H1 (cell line): Measurements from ENCODE around the gene NXN. TPM values are rescaled to one million over a fixed set of nuclear protein-coding genes. Genes with fewer than 3 reads are reported as not detected.
A peak's percentile ranks its signal among the peaks of the same experiment; 100 is the strongest.

ENCODE experiments used
- CTCF ChIA-PET: fragments of 300-600 bp; sonication (Branson Sonifier 250); formaldehyde crosslinking; loops from one replicate; lab custom pipeline; 2021; ENCODE audit not compliant: partially characterized antibody; lab: Charles Lee
- POLR2A ChIA-PET: fragments of 300-600 bp; sonication (Branson Sonifier 250); formaldehyde crosslinking; loops from one replicate; lab custom pipeline; 2021; ENCODE audit warnings: inconsistent platforms; ENCODE audit not compliant: partially characterized antibody; lab: Charles Lee
- DNase-seq, 2 experiments: peaks; one replicate each; pipeline versions ENCODE4 v3.0.0 to v3.0.0-alpha.2; 2010 to 2022; ENCODE audit warnings: low spot score in 2 of 2, low read depth in 1 of 2, mixed read lengths in 1 of 2
- FAIRE-seq: peaks from 2 replicates; lab custom pipeline; 2011; peaks lifted over from hg19 to GRCh38; lab: Jason Lieb, UNC
- H2AFZ ChIP-seq: 2 replicates; pipeline ENCODE4 v1.8.1; 2012; ENCODE audit warnings: low read length, inconsistent platforms
- H2AK5ac ChIP-seq: 2 replicates; pipeline ENCODE4 v1.6.1; 2013; ENCODE audit warnings: low read depth, low read length
- H2BK120ac ChIP-seq: replicated peaks from 2 replicates; pipeline ENCODE3; 2013; ENCODE audit warnings: low read depth, low read length, inconsistent platforms
- H2BK12ac ChIP-seq: 2 replicates; pipeline ENCODE4 v1.6.1; 2013; ENCODE audit warnings: low read depth, low read length
- H2BK15ac ChIP-seq: 2 replicates; pipeline ENCODE4 v1.6.1; 2013; ENCODE audit warnings: low read length
- H2BK20ac ChIP-seq: 2 replicates; pipeline ENCODE4 v1.6.1; 2013; ENCODE audit warnings: low read length
- H2BK5ac ChIP-seq: 2 replicates; pipeline ENCODE4 v1.6.1; 2013; ENCODE audit warnings: low read depth, low read length
- H3K14ac ChIP-seq: 2 replicates; pipeline ENCODE4 v1.6.1; 2013; ENCODE audit warnings: inconsistent platforms; ENCODE audit not compliant: insufficient read length
- H3K18ac ChIP-seq: 2 replicates; pipeline ENCODE4 v1.6.1; 2013; ENCODE audit warnings: low read length; ENCODE audit errors: extremely low read depth
- H3K23ac ChIP-seq: 2 replicates; pipeline ENCODE4 v1.6.1; 2013; ENCODE audit warnings: inconsistent platforms; ENCODE audit not compliant: insufficient read length
- H3K23me2 ChIP-seq: 2 replicates; pipeline ENCODE4 v1.6.1; 2013; ENCODE audit warnings: low read depth, low read length
- H3K27ac ChIP-seq: 2 replicates; pipeline ENCODE4 v1.6.1; 2011; ENCODE audit warnings: low read depth, low read length, inconsistent platforms
- H3K27me3 ChIP-seq, 4 experiments: replicated peaks in 1 of 4; 1 replicate in 1 of 4; 2 replicates in 3 of 4; pipeline versions ENCODE4 v1.6.1 to v1.8.1; 2011 to 2013; ENCODE audit warnings: low read length in 3 of 4, mild to moderate bottlenecking in 3 of 4, inconsistent platforms in 2 of 4, mixed read lengths in 2 of 4, moderate library complexity in 1 of 4; ENCODE audit not compliant: control insufficient read depth in 3 of 4, insufficient read depth in 3 of 4; ENCODE audit errors: extremely low read depth in 1 of 4
- H3K36me3 ChIP-seq, 4 experiments: 2 replicates each; pipeline versions ENCODE4 v1.6.1 to v1.8.1; 2011 to 2013; ENCODE audit warnings: mild to moderate bottlenecking in 4 of 4, low read length in 3 of 4, moderate library complexity in 2 of 4, control low read depth in 1 of 4, inconsistent platforms in 1 of 4; ENCODE audit not compliant: insufficient read depth in 4 of 4, control insufficient read depth in 2 of 4
- H3K4ac ChIP-seq: replicated peaks from 2 replicates; pipeline ENCODE3; 2013; ENCODE audit warnings: low read length, low read depth, mixed read lengths, inconsistent platforms; ENCODE audit not compliant: insufficient read length
- H3K4me1 ChIP-seq, 4 experiments: replicated peaks in 1 of 4; 1 replicate in 1 of 4; 2 replicates in 3 of 4; pipeline versions ENCODE4 v1.6.1 to v1.8.1; 2011 to 2013; ENCODE audit warnings: low read length in 3 of 4, inconsistent platforms in 2 of 4, mixed read lengths in 1 of 4; ENCODE audit not compliant: insufficient read depth in 4 of 4, control insufficient read depth in 3 of 4
- H3K4me2 ChIP-seq, 2 experiments: 2 replicates each; pipeline versions ENCODE4 v1.6.1 to v1.8.1; 2011 to 2013; ENCODE audit warnings: low read depth in 2 of 2, low read length in 2 of 2, control low read depth in 1 of 2, inconsistent platforms in 1 of 2, mild to moderate bottlenecking in 1 of 2; ENCODE audit not compliant: insufficient read depth in 1 of 2
- H3K4me3 ChIP-seq, 4 experiments: fragments of 200-600, 300-600 bp in 1 of 4; sonication (generic), shearing (Covaris generic), sonication (Bioruptor Twin) in 1 of 4; 2 replicates each; pipeline versions ENCODE4 v1.5.1 to v1.8.1; 2011 to 2016; ENCODE audit warnings: low read length in 4 of 4, low read depth in 3 of 4, control low read depth in 2 of 4, inconsistent platforms in 2 of 4, mild to moderate bottlenecking in 2 of 4, mixed read lengths in 1 of 4, moderate library complexity in 1 of 4; ENCODE audit not compliant: insufficient read depth in 2 of 4; ENCODE audit errors: extremely low read depth in 1 of 4
- H3K56ac ChIP-seq: replicated peaks from 2 replicates; pipeline ENCODE3; 2013; ENCODE audit warnings: low read depth, mild to moderate bottlenecking, mixed read lengths, low read length, inconsistent platforms; ENCODE audit not compliant: insufficient read length
- H3K79me1 ChIP-seq: 2 replicates; pipeline ENCODE4 v1.6.1; 2013; ENCODE audit warnings: low read depth, low read length, control low read depth
- H3K79me2 ChIP-seq, 2 experiments: 2 replicates each; pipeline versions ENCODE4 v1.6.1 to v1.8.1; 2012 to 2013; ENCODE audit warnings: low read length in 2 of 2, mild to moderate bottlenecking in 2 of 2, inconsistent platforms in 1 of 2; ENCODE audit not compliant: insufficient read depth in 2 of 2, control insufficient read depth in 1 of 2
- H3K9ac ChIP-seq, 4 experiments: replicated peaks in 1 of 4; 1 replicate in 1 of 4; 2 replicates in 3 of 4; pipeline versions ENCODE4 v1.6.1 to v1.8.1; 2011 to 2013; ENCODE audit warnings: low read depth in 3 of 4, low read length in 3 of 4, control low read depth in 2 of 4, mild to moderate bottlenecking in 2 of 4, moderate library complexity in 2 of 4, inconsistent platforms in 1 of 4; ENCODE audit errors: extremely low read depth in 1 of 4
- H3K9me3 ChIP-seq, 2 experiments: 2 replicates each; pipeline versions ENCODE4 v1.6.1 to v1.8.1; 2012 to 2013; ENCODE audit warnings: mild to moderate bottlenecking in 2 of 2, moderate library complexity in 2 of 2, control low read depth in 1 of 2, inconsistent platforms in 1 of 2, low read depth in 1 of 2, low read length in 1 of 2, mixed read lengths in 1 of 2; ENCODE audit not compliant: insufficient read depth in 2 of 2
- H4K20me1 ChIP-seq, 2 experiments: replicated peaks in 1 of 2; 2 replicates each; pipeline versions ENCODE3 to v1.8.1; 2011 to 2013; ENCODE audit warnings: inconsistent platforms in 2 of 2, low read length in 2 of 2, mild to moderate bottlenecking in 1 of 2; ENCODE audit not compliant: insufficient read depth in 2 of 2, control insufficient read depth in 1 of 2
- H4K5ac ChIP-seq: 2 replicates; pipeline ENCODE4 v1.6.1; 2013; ENCODE audit warnings: low read length, low read depth, mixed read lengths, inconsistent platforms; ENCODE audit not compliant: insufficient read length
- H4K8ac ChIP-seq: 2 replicates; pipeline ENCODE4 v1.8.0; 2013; ENCODE audit warnings: mild to moderate bottlenecking, moderate library complexity, low read length, inconsistent platforms; ENCODE audit not compliant: insufficient read depth; ENCODE audit errors: extremely low read depth
- H4K91ac ChIP-seq: replicated peaks from 2 replicates; pipeline ENCODE3; 2013; ENCODE audit warnings: low read length, mixed read lengths, inconsistent platforms; ENCODE audit not compliant: insufficient read length
- CTBP2 ChIP-seq: IDR thresholded peaks from 2 replicates; pipeline ENCODE4 v1.7.0; 2011; ENCODE audit warnings: borderline replicate concordance, mild to moderate bottlenecking, moderate library complexity, mixed read lengths, low read length; ENCODE audit not compliant: insufficient read depth, insufficient read length
- PHF8 ChIP-seq: fragments of 200-600 bp; sonication (generic); conservative IDR thresholded peaks from 2 replicates; pipeline ENCODE4 v1.7.1; 2012; ENCODE audit warnings: low read depth, mild to moderate bottlenecking, inconsistent platforms, low read length, moderate library complexity
- POLR2AphosphoS5 ChIP-seq: IDR thresholded peaks from 2 replicates; pipeline ENCODE4 v1.6.1; 2011; ENCODE audit warnings: low read depth, low read length
- RXRA ChIP-seq: IDR thresholded peaks from 2 replicates; pipeline ENCODE4 v1.6.1; 2011; ENCODE audit warnings: low read depth, mild to moderate bottlenecking, low read length, moderate library complexity; ENCODE audit not compliant: insufficient read depth
- SP1 ChIP-seq: IDR thresholded peaks from 2 replicates; pipeline ENCODE4 v1.6.1; 2011; ENCODE audit warnings: low read depth, low read length
- TAF7 ChIP-seq: optimal IDR thresholded peaks from 2 replicates; pipeline ENCODE3; 2011; ENCODE audit warnings: low read depth, mild to moderate bottlenecking, inconsistent platforms, low read length, moderate library complexity, borderline replicate concordance
- WGBS, 2 experiments: shearing (Covaris generic) in 1 of 2; methylation state at CpG; one replicate each; pipeline versions ENCODE4 v1.1.6 to v1.1.7; 2013 to 2015; ENCODE audit warnings: low lambda C conversion rate in 2 of 2, mixed read lengths in 2 of 2, inconsistent platforms in 1 of 2, low coverage in 1 of 2, missing lambda C conversion rate in 1 of 2; ENCODE audit not compliant: insufficient replicate concordance in 2 of 2, insufficient coverage in 1 of 2, insufficient read length in 1 of 2; ENCODE audit errors: extremely low coverage in 1 of 2, missing lambda C conversion rate in 1 of 2; 5-methylcytosine and 5-hydroxymethylcytosine counted together
- polyA plus RNA-seq, 7 experiments: library from polyadenylated mRNA; depleted of rRNA in 3 of 7; stranded (reverse) in 5 of 7; unstranded in 2 of 7; fragments of >200 nt in 5 of 7; fragments of 200-250 nt in 2 of 7; gene quantifications; 1 replicate in 5 of 7; 2 replicates in 1 of 7; 4 replicates in 1 of 7; pipeline versions ENCODE4 v1.2.1 to v1.2.3, GENCODE V29; 2011 to 2013; ENCODE audit warnings: missing spikeins in 2 of 7, mixed read lengths in 2 of 7
- total RNA-seq: library from RNA; stranded (reverse); fragmentation: NEBNext Ultra II Directional; extraction: Animal tissue kit (Norgen Biotek cat#: 25700); gene quantifications from 2 replicates; pipeline ENCODE4 v1.2.1, GENCODE V29; 2021
- TF ChIP-seq, protein P1 (sequence below), 3 experiments: IDR thresholded peaks; 1 replicate in 2 of 3; 2 replicates in 1 of 3; pipeline versions ENCODE4 v1.5.1 to v1.6.1; 2011; ENCODE audit warnings: low read length in 3 of 3, mild to moderate bottlenecking in 3 of 3, inconsistent platforms in 2 of 3, low read depth in 1 of 3, moderate library complexity in 1 of 3; ENCODE audit not compliant: insufficient read depth in 1 of 3; ENCODE audit errors: control extremely low read depth in 1 of 3

The NXN gene
- total and polyA plus RNA-seq, 2 of the 8 experiments (the other 6 are each of a cell fraction or from before 2014, with no cell fraction given) = 94.1 to 107 TPM

DNA sequence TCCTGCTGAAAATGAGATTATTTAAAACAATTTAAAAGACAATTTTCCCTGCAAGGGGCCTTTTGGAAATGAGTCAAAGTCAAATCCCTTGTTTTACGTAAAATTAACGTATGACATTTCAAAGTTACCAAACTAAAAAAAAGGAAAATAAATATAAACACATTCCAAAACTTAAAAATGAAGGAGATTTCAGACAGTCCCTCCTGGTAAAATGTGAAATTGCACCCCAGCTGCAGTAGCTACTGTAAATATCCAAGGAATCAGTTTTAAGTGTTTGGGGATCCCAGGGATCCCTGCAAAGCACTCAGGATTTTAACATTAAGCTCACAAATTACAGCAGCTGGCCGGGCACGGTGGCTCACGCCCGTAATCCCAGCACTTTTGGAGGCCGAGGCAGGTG is 63.3 kb downstream of the NXN start:
- no peak overlapping the region for H3K27ac ChIP-seq
- H3K4me3 ChIP-seq = no peak overlapping the region
- H3K79me2 ChIP-seq = peaks cover 0 to 72% of the 10 kb centered on the region in 2 experiments; a peak in 2 of 4 replicates
- no peak overlapping the region for H2BK12ac ChIP-seq
- peak; percentile 42 for FAIRE-seq
- H2BK20ac ChIP-seq = no peak overlapping the region
- no peaks in the 10 kb centered on the region for H3K27me3 ChIP-seq
- H2BK5ac ChIP-seq = 0 out of 2 replicates have a peak overlapping the region, but pooled peaks have one; percentile 27
- H3K9me3 ChIP-seq = no peaks in the 10 kb centered on the region
- 0 out of 4 replicates have a peak overlapping the region, but pooled peaks of 1 of the 2 experiments have one; percentile 50 for H3K4me2 ChIP-seq
- H2BK15ac ChIP-seq = no peak overlapping the region
- H3K18ac ChIP-seq = no peak overlapping the region
- no peak overlapping the region for H3K9ac ChIP-seq
- peaks cover 2 to 18% (median 4%) of the 10 kb centered on the region in 4 experiments; a peak in 5 of 7 replicates for H3K4me1 ChIP-seq
- H3K23me2 ChIP-seq = no peaks in the 10 kb centered on the region
- no peak overlapping the region for H3K23ac ChIP-seq
- no peak overlapping the region for H2AK5ac ChIP-seq
- 78% methylated on average over 7 of the region's 7 CpGs; no CpG with 5 or more reads in 1 of the 2 experiments for WGBS, 2 experiments
- TF ChIP-seq TAF7 (no peak), PHF8 (no peak), POLR2AphosphoS5 (no peak), RXRA (no peak), CTBP2 (no peak), SP1 (no peak)
- TF ChIP-seq, protein P1, sequence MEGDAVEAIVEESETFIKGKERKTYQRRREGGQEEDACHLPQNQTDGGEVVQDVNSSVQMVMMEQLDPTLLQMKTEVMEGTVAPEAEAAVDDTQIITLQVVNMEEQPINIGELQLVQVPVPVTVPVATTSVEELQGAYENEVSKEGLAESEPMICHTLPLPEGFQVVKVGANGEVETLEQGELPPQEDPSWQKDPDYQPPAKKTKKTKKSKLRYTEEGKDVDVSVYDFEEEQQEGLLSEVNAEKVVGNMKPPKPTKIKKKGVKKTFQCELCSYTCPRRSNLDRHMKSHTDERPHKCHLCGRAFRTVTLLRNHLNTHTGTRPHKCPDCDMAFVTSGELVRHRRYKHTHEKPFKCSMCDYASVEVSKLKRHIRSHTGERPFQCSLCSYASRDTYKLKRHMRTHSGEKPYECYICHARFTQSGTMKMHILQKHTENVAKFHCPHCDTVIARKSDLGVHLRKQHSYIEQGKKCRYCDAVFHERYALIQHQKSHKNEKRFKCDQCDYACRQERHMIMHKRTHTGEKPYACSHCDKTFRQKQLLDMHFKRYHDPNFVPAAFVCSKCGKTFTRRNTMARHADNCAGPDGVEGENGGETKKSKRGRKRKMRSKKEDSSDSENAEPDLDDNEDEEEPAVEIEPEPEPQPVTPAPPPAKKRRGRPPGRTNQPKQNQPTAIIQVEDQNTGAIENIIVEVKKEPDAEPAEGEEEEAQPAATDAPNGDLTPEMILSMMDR (IDR thresholded peaks at IDR 0.05; ENCODE audit: control extremely low read depth in 1 of 3, insufficient read depth in 1 of 3, low read depth in 1 of 3, low read length in 3 of 3) = peak in 1 of 3 experiments; percentile 26; a peak in 1 of 4 replicates
- TF ChIP-seq, all 59 proteins: peak for 1
- ChIA-PET CTCF (interaction anchor here (0.5 to 4.5 kb wide), 14 partner anchors 9 to 96 kb away, joined by 3 to 22 read pairs (median 4); partner anchors contain the start of gene TIMM22), POLR2A (interaction anchor here (1.0 to 1.6 kb wide), 4 partner anchors 11 to 60 kb away, joined by 3 to 6 read pairs (median 4); no protein-coding TSS in a partner anchor)
- Histone ChIP-seq H3K4ac (no peak overlapping the region), H4K20me1 (peaks cover 0 to 3% of the 10 kb centered on the region in 2 experiments), H3K56ac (no peak overlapping the region), H3K36me3 (0 out of 8 replicates have a peak, but pooled peaks cover 0 to 3% (median 0%) of the 10 kb centered on the region in 4 experiments), H4K5ac (no peak overlapping the region), H2BK120ac (no peak overlapping the region), H3K14ac (no peak overlapping the region), H3K79me1 (peaks cover 20% of the 10 kb centered on the region), H2AFZ (no peak overlapping the region), H4K8ac (no peak overlapping the region), H4K91ac (no peak overlapping the region)
- no peak for DNase-seq
